ENCODE measurements around the gene JAG1. TPM values are rescaled to one million over a fixed set of nuclear protein-coding genes. Genes with fewer than 3 reads are reported as not detected.

JAG1 gene
- polyA plus RNA-seq, 1 donor (not counting 4 experiments of a cell fraction or from before 2014, with no cell fraction given) = 84.2 TPM

GRCh38 chr20:10637031-10637559, 36.7 kb downstream of the JAG1 start:
- H4K20me1 ChIP-seq (ENCODE audit: control insufficient read depth, extremely low read depth, insufficient read depth, low read length) = peaks cover 14% of the 10 kb centered on the region
- H3K4me1 ChIP-seq (ENCODE audit: control insufficient read depth, extremely low read depth, insufficient read depth, low read length) = peaks cover 83% of the 10 kb centered on the region
- H3K27me3 ChIP-seq (ENCODE audit: control insufficient read depth, extremely low read depth, insufficient read depth, low read length) = no peaks in the 10 kb centered on the region
- H3K9me1 ChIP-seq (ENCODE audit: control insufficient read depth, extremely low read depth, insufficient read depth, low read length) = peaks cover 7% of the 10 kb centered on the region
- DNase-seq (ENCODE audit: low read depth, low spot score) (no peak), FAIRE-seq (peak; percentile 89)
- H2AFZ ChIP-seq (ENCODE audit: control insufficient read depth, low read length) = no peak overlapping the region
- H3K4me2 ChIP-seq (ENCODE audit: control insufficient read depth, extremely low read depth, insufficient read depth, low read depth, low read length) = peak overlapping the region; percentile 33
- dilution Hi-C loops (cut with MboI; ENCODE audit: extremely low pct_ligation_motif_present, low sequenced_read_pairs) = no loop called here
- H3K27ac ChIP-seq (ENCODE audit: control insufficient read depth, insufficient read depth, low read length) = peak overlapping the region; percentile 83
- peaks cover 28% of the 10 kb centered on the region for H3K79me2 ChIP-seq (ENCODE audit: control insufficient read depth, insufficient read depth, low read length)
- H3K9ac ChIP-seq (ENCODE audit: control insufficient read depth, extremely low read depth, insufficient read depth, low read length) = peak overlapping the region; percentile 56
- TF ChIP-seq EZH2 (IDR thresholded peaks at IDR 0.05; ENCODE audit: low read length) (no peak), CTCF (optimal IDR thresholded peaks at IDR 0.05 in 1 of 3, IDR thresholded peaks at IDR 0.05 in 1 of 3, conservative IDR thresholded peaks at IDR 0.05 in 1 of 3; ENCODE audit: extremely low read depth in 1 of 3, insufficient read depth in 2 of 3, low read length in 3 of 3) (no peak)
- peaks cover 30 to 43% of the 10 kb centered on the region in 2 experiments for H3K36me3 ChIP-seq (ENCODE audit: control insufficient read depth in 2 of 2, extremely low read depth in 1 of 2, insufficient read depth in 2 of 2, low read length in 2 of 2)
- H3K9me3 ChIP-seq (ENCODE audit: control insufficient read depth, low read depth, low read length) = no peaks in the 10 kb centered on the region
- H3K4me3 ChIP-seq (ENCODE audit: control insufficient read depth in 2 of 3, extremely low read depth in 1 of 3, insufficient read depth in 2 of 3, low read depth in 1 of 3, low read length in 3 of 3) = no peak overlapping the region

GRCh38 chr20:10636326-10636818, 37.4 kb downstream of the JAG1 start:
- TF ChIP-seq CTCF (optimal IDR thresholded peaks at IDR 0.05 in 1 of 3, IDR thresholded peaks at IDR 0.05 in 1 of 3, conservative IDR thresholded peaks at IDR 0.05 in 1 of 3; ENCODE audit: extremely low read depth in 1 of 3, insufficient read depth in 2 of 3, low read length in 3 of 3) (peak in 1 of 3 experiments; percentile 29), EZH2 (IDR thresholded peaks at IDR 0.05; ENCODE audit: low read length) (no peak)
- H3K36me3 ChIP-seq (ENCODE audit: control insufficient read depth in 2 of 2, extremely low read depth in 1 of 2, insufficient read depth in 2 of 2, low read length in 2 of 2) = peaks cover 23 to 36% of the 10 kb centered on the region in 2 experiments
- peak overlapping the region; percentile 83 for H3K27ac ChIP-seq (ENCODE audit: control insufficient read depth, insufficient read depth, low read length)
- no peaks in the 10 kb centered on the region for H3K27me3 ChIP-seq (ENCODE audit: control insufficient read depth, extremely low read depth, insufficient read depth, low read length)
- peak; percentile 74 for FAIRE-seq
- no peak overlapping the region for H3K4me3 ChIP-seq (ENCODE audit: control insufficient read depth in 2 of 3, extremely low read depth in 1 of 3, insufficient read depth in 2 of 3, low read depth in 1 of 3, low read length in 3 of 3)
- peak overlapping the region; percentile 56 for H3K9ac ChIP-seq (ENCODE audit: control insufficient read depth, extremely low read depth, insufficient read depth, low read length)
- no peaks in the 10 kb centered on the region for H3K9me3 ChIP-seq (ENCODE audit: control insufficient read depth, low read depth, low read length)
- H3K4me1 ChIP-seq (ENCODE audit: control insufficient read depth, extremely low read depth, insufficient read depth, low read length) = peaks cover 83% of the 10 kb centered on the region
- dilution Hi-C loops (cut with MboI; ENCODE audit: extremely low pct_ligation_motif_present, low sequenced_read_pairs) = no loop called here
- DNase-seq (ENCODE audit: low read depth, low spot score) = no peak
- H3K4me2 ChIP-seq (ENCODE audit: control insufficient read depth, extremely low read depth, insufficient read depth, low read depth, low read length) = peak overlapping the region; percentile 33
- peaks cover 21% of the 10 kb centered on the region for H3K79me2 ChIP-seq (ENCODE audit: control insufficient read depth, insufficient read depth, low read length)
- peaks cover 14% of the 10 kb centered on the region for H4K20me1 ChIP-seq (ENCODE audit: control insufficient read depth, extremely low read depth, insufficient read depth, low read length)
- peaks cover 7% of the 10 kb centered on the region for H3K9me1 ChIP-seq (ENCODE audit: control insufficient read depth, extremely low read depth, insufficient read depth, low read length)
- H2AFZ ChIP-seq (ENCODE audit: control insufficient read depth, low read length) = no peak overlapping the region
